ENCODE results near the gene HABP2. TPM values are rescaled to one million over a fixed set of nuclear protein-coding genes. Genes with fewer than 3 reads are reported as not detected.

HABP2 gene
- total and polyA plus RNA-seq, 2 of the 4 experiments (the other 2 are of a cell fraction): not detected

- intact Hi-C loops (cut with micrococcal nuclease): no loop called here
- no peaks in the 10 kb centered on the region for H3K79me1 ChIP-seq (ENCODE audit: low read depth in 1 of 2, low read length in 2 of 2)
Observed at GRCh38 chr10:113604572-113604971, 51.7 kb downstream of the HABP2 start.

More at GRCh38 chr10:113604572-113604971, 51.7 kb downstream of the HABP2 start:
- Histone ChIP-seq H3K9me3 (ENCODE audit: control insufficient read depth, insufficient read depth, low read length) (no peaks in the 10 kb centered on the region), H2AFZ (replicated peaks; ENCODE audit: low read length, poor library complexity) (no peak overlapping the region), H3K4me2 (ENCODE audit: low read depth, low read length) (no peak overlapping the region), H3K18ac (ENCODE audit: low read depth, low read length) (no peak overlapping the region), H2BK5ac (ENCODE audit: low read depth, low read length, poor library complexity, severe bottlenecking) (no peak overlapping the region), H3K36me3 (ENCODE audit: control insufficient read depth, insufficient read depth, low read length) (no peaks in the 10 kb centered on the region), H2BK15ac (ENCODE audit: low read depth, low read length) (no peak overlapping the region), H2BK120ac (ENCODE audit: low read depth, low read length) (no peak overlapping the region), H3K27me3 (ENCODE audit: control insufficient read depth, insufficient read depth, low read length) (no peaks in the 10 kb centered on the region; the same call in 1 of the 2 replicates), H3K23ac (ENCODE audit: low read depth, low read length) (no peak overlapping the region), H2BK20ac (ENCODE audit: low read depth, low read length) (no peak overlapping the region), H4K8ac (ENCODE audit: low read depth in 2 of 2, low read length in 2 of 2) (no peak overlapping the region), H3K9ac (ENCODE audit: low read depth, low read length) (no peak overlapping the region), H3K4ac (ENCODE audit: low read depth, low read length) (no peak overlapping the region), H4K20me1 (ENCODE audit: insufficient read depth, low read length) (no peaks in the 10 kb centered on the region), H3K27ac (ENCODE audit: insufficient read depth, low read length) (no peak overlapping the region), H3K14ac (replicated peaks; ENCODE audit: low read depth, low read length) (no peak overlapping the region), H4K5ac (ENCODE audit: low read depth, low read length) (no peak overlapping the region), H4K91ac (ENCODE audit: insufficient read depth, low read depth, low read length) (no peak overlapping the region), H2AK5ac (ENCODE audit: low read depth, low read length) (no peak overlapping the region), H3K4me3 (ENCODE audit: insufficient read depth, low read depth, low read length) (no peak overlapping the region), H3K9me1 (ENCODE audit: insufficient read depth, low read length) (no peaks in the 10 kb centered on the region), H3K56ac (ENCODE audit: extremely low read depth, insufficient read depth, low read length) (no peak overlapping the region), H2AK9ac (replicated peaks; ENCODE audit: low read depth, low read length, poor library complexity) (no peak overlapping the region), H3K4me1 (ENCODE audit: control insufficient read depth, insufficient read depth, low read length) (no peaks in the 10 kb centered on the region)
- WGBS, 2 experiments (ENCODE audit: extremely low coverage in 2 of 2, insufficient read length in 1 of 2): 77% methylated on average over 4 of the region's 12 CpGs; no CpG with 5 or more reads in 1 of the 2 experiments
- ChIA-PET CTCF (no interaction called here), POLR2A (ENCODE audit: unreplicated experiment) (no interaction called here)
- BruUV-seq (replicated peaks): no TSS peak
- DNase-seq (no peak), ATAC-seq (ENCODE audit: low read depth) (no peak)
- dilution Hi-C loops (cut with HindIII; ENCODE audit: low sequenced_read_pairs, unreplicated experiment) (no loop called here), in situ Hi-C loops (cut with MboI; ENCODE audit: low sequenced_read_pairs) (no loop called here)
- TF ChIP-seq POLR2A (IDR thresholded peaks at IDR 0.05; ENCODE audit: low read depth, low read length): no peak
- no peak for TF ChIP-seq RAD21 (IDR thresholded peaks at IDR 0.05; ENCODE audit: low read length)
- TF ChIP-seq MAZ (IDR thresholded peaks at IDR 0.05; ENCODE audit: borderline replicate concordance, low read depth, low read length): no peak
- TF ChIP-seq FOS (IDR thresholded peaks at IDR 0.05; ENCODE audit: low read depth, low read length): no peak

All from IMR-90 (cell line).